GM12891 (cell line): ENCODE measurements around the gene VIPR1. TPM values are rescaled to one million over a fixed set of nuclear protein-coding genes. Genes with fewer than 3 reads are reported as not detected.

Source experiments
- DNase-seq: peaks from one replicate; pipeline ENCODE4 v3.0.0; 2011; ENCODE audit warnings: low spot score; ENCODE audit not compliant: insufficient read length
- FAIRE-seq: peaks from 2 replicates; lab custom pipeline; 2011; peaks lifted over from hg19 to GRCh38; lab: Jason Lieb, UNC
- PAX5 ChIP-seq: IDR thresholded peaks from 2 replicates; pipeline ENCODE4 v1.6.1; 2011; ENCODE audit warnings: low read length, moderate library complexity, mild to moderate bottlenecking; ENCODE audit not compliant: insufficient read depth, severe bottlenecking
- POLR2A ChIP-seq: IDR thresholded peaks from 2 replicates; pipeline ENCODE4 v1.6.1; 2011; ENCODE audit warnings: low read depth, low read length, control low read depth
- POLR2AphosphoS5 ChIP-seq: IDR thresholded peaks from 2 replicates; pipeline ENCODE4 v1.6.1; 2011; ENCODE audit warnings: low read depth, low read length, control low read depth
- POU2F2 ChIP-seq: IDR thresholded peaks from 2 replicates; pipeline ENCODE4 v1.6.1; 2011; ENCODE audit warnings: low read depth, mild to moderate bottlenecking, control low read depth, low read length, moderate library complexity
- SPI1 ChIP-seq: IDR thresholded peaks from 2 replicates; pipeline ENCODE4 v1.6.1; 2011; ENCODE audit warnings: low read depth, low read length, control low read depth
- TAF1 ChIP-seq: IDR thresholded peaks from 2 replicates; pipeline ENCODE4 v1.6.1; 2011; ENCODE audit warnings: low read depth, low read length, control low read depth
- polyA plus RNA-seq: library from polyadenylated mRNA; unstranded; fragments of >200 nt; gene quantifications from one replicate; pipeline ENCODE4 v1.2.1, GENCODE V29; 2012; ENCODE audit warnings: low read depth, missing spikeins, inconsistent platforms; ENCODE audit not compliant: missing spikeins

The VIPR1 gene
- not detected for polyA plus RNA-seq

GRCh38 chr3:42502429-42503250, at the start of gene VIPR1:
VIPR1 (plus strand) TSS chr3:42502643; CDS start chr3:42502736, 93 bp downstream.
- no peak for TF ChIP-seq PAX5
- TF ChIP-seq POLR2AphosphoS5: no peak
- DNase-seq (peak; percentile 93), FAIRE-seq (no peak)

- TF ChIP-seq SPI1: no peak
- TF ChIP-seq POLR2AphosphoS5: no peak
- TF ChIP-seq TAF1: no peak
- no peak for TF ChIP-seq PAX5
- TF ChIP-seq POU2F2: no peak
- TF ChIP-seq POLR2A: no peak
- FAIRE-seq: no peak
- DNase-seq: no peak
These were observed 46.2 kb upstream of the VIPR1 start for GRCh38 chr3:42456211-42456610.

GRCh38 chr3:42459151-42459550, 43.3 kb upstream of the VIPR1 start:
- FAIRE-seq (no peak), DNase-seq (no peak)
- TF ChIP-seq POU2F2 (no peak), PAX5 (no peak), POLR2AphosphoS5 (no peak), TAF1 (no peak), SPI1 (no peak), POLR2A (no peak)

- DNase-seq (no peak), FAIRE-seq (no peak)
- no peak for TF ChIP-seq PAX5
- no peak for TF ChIP-seq POLR2AphosphoS5
- TF ChIP-seq POU2F2: no peak
- TF ChIP-seq TAF1: no peak
- no peak for TF ChIP-seq POLR2A
These were observed 40.7 kb upstream of the VIPR1 start for GRCh38 chr3:42461762-42462161.

GRCh38 chr3:42463093-42463492, 39.4 kb upstream of the VIPR1 start:
- TF ChIP-seq POU2F2: no peak
- no peak for TF ChIP-seq POLR2AphosphoS5
- no peak for TF ChIP-seq PAX5
- no peak for TF ChIP-seq SPI1
- TF ChIP-seq TAF1: no peak
- TF ChIP-seq POLR2A: no peak
- DNase-seq: no peak
- no peak for FAIRE-seq

GRCh38 chr3:42468111-42468510, 34.3 kb upstream of the VIPR1 start:
- no peak for TF ChIP-seq POLR2A
- no peak for TF ChIP-seq POU2F2
- TF ChIP-seq PAX5: no peak
- no peak for TF ChIP-seq TAF1
- no peak for TF ChIP-seq POLR2AphosphoS5
- TF ChIP-seq SPI1: no peak
- DNase-seq (no peak), FAIRE-seq (no peak)

- TF ChIP-seq SPI1 (no peak), TAF1 (no peak), PAX5 (no peak)
- FAIRE-seq: no peak
These were observed 29.9 kb upstream of the VIPR1 start for GRCh38 chr3:42472555-42472954.

GRCh38 chr3:42473083-42473932, 29.1 kb upstream of the VIPR1 start:
- TF ChIP-seq POLR2AphosphoS5 (no peak), POU2F2 (no peak), TAF1 (no peak), POLR2A (no peak), PAX5 (no peak), SPI1 (no peak)
- FAIRE-seq (no peak), DNase-seq (no peak)

More at GRCh38 chr3:42472555-42472954, 29.9 kb upstream of the VIPR1 start:
- DNase-seq: no peak

GRCh38 chr3:42476225-42477125, 26.0 kb upstream of the VIPR1 start:
- FAIRE-seq: no peak
- DNase-seq: no peak

GRCh38 chr3:42477696-42478095, 24.7 kb upstream of the VIPR1 start:
- FAIRE-seq: no peak
- TF ChIP-seq PAX5: no peak
- no peak for TF ChIP-seq POLR2AphosphoS5
- no peak for TF ChIP-seq POLR2A
- peak; percentile 43; the same call in 1 of the 2 replicates for TF ChIP-seq SPI1
- no peak for TF ChIP-seq TAF1
- no peak for DNase-seq

More at GRCh38 chr3:42476225-42477125, 26.0 kb upstream of the VIPR1 start:
- no peak for TF ChIP-seq SPI1
- no peak for TF ChIP-seq POLR2AphosphoS5
- no peak for TF ChIP-seq POLR2A
- no peak for TF ChIP-seq POU2F2
- no peak for TF ChIP-seq TAF1
- no peak for TF ChIP-seq PAX5
